Coronary artery (tissue), 2 donors: ENCODE results near the gene CLCN2.

Experiments used
- DNase-seq: peaks from one replicate; pipeline ENCODE4 v3.0.0-alpha.2; 2017; ENCODE audit warnings: low spot score
- H3K27ac ChIP-seq, 2 donors: fragments of 200-600 bp; sonication (generic); one replicate each; pipeline ENCODE4 v1.5.1; 2016 to 2019
- H3K4me3 ChIP-seq: fragments of 200-600 bp; sonication (generic); 2 replicates; pipeline ENCODE4 v1.5.1; 2016; ENCODE audit warnings: mild to moderate bottlenecking, moderate library complexity
- CTCF ChIP-seq: fragments of 200-600 bp; sonication (generic); IDR thresholded peaks from one replicate; pipeline ENCODE4 v1.5.1; 2019; ENCODE audit warnings: antibody characterized with exemption

CLCN2 gene

DNA sequence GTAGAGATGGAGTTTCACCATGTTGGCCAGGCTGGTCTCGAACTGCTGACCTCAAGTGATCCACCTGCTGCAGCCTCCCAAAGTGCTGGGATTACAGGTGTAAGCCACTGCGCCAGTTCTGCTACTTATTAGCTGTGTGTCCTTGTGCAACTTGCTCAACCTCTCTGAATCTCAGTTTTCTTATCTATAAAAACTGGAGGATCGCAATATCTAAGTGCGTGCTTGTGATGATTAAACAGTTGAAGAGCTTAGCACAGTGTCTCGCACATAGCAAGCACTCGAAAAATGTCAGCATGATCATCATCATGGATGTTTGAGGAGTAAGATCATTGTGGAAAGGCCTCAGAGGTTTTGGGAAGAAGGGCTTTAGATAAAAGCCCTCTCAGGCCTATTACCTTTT is 10.8 kb downstream of the CLCN2 start:
- no peak overlapping the region for H3K4me3 ChIP-seq
- no peak for DNase-seq
- no peak for TF ChIP-seq CTCF
- no peak overlapping the region for H3K27ac ChIP-seq

- no peak for TF ChIP-seq CTCF
- no peak for DNase-seq
- H3K4me3 ChIP-seq, result no peak overlapping the region
- no peak overlapping the region for H3K27ac ChIP-seq
Measured at GRCh38 chr3:184349563-184350470, 11.6 kb downstream of the CLCN2 start.

DNA sequence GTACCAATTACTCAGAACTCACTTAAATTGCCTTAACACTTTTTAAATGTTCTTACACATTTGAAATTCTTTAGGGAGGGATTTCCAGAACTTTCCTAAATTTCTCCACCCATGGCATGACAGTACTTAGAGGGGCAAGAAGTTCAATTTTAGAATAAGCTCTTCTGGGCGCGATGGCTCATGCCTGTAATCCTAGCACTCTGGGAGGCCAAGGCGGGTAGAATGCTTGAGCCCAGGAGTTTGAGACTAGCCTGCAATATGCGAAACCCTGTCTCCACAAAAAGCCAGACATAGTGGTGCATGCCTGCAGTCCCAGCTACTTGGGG is 13.4 kb downstream of the CLCN2 start:
- no peak overlapping the region for H3K27ac ChIP-seq
- DNase-seq, result no peak
- TF ChIP-seq CTCF, result no peak
- no peak overlapping the region for H3K4me3 ChIP-seq

- TF ChIP-seq CTCF, result no peak
- no peak for DNase-seq
- Histone ChIP-seq H3K4me3 (no peak overlapping the region), H3K27ac (no peak overlapping the region)
Measured at GRCh38 chr3:184347321-184348056, 13.9 kb downstream of the CLCN2 start.

DNA sequence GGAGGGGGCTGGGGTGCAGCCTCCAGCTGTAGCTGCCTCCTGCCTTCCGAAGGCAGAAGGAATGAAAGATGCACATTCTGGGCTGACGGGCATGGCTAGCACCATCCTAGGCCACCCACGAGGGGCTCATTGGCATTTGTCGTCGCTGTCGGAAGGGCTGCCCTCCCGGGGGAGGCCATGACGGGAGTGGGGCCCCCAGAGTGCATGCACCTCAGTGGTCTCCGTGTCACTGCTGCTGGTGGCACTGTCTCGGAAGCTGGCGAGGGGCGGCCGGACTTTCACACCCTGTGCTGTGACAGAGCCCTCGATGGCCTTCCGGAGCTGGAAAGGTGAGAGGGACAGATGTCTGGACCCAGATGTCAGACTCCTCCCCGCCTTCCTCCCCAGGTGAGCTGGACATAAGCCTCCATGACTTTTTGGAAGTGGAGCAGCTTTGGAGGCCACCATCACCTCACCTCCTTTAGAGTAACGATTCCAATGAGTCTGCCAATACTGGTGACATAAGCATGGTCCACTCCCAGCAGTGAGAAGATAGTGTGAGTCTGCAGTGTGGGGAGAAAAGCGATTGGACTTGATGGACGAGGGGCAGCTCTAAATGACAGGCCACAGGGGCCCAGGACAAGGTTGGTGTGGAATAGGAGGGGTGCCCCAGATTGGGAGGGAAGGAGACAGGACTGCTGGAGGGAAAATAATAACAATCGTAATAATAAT is 14.8 kb downstream of the CLCN2 start:
- H3K27ac ChIP-seq, result no peak overlapping the region

More for the DNA sequence above, 14.8 kb downstream of the CLCN2 start:
- no peak for DNase-seq
- TF ChIP-seq CTCF, result no peak
- no peak overlapping the region for H3K4me3 ChIP-seq
